ENCODE results near the gene UNC5B. TPM values are rescaled to one million over a fixed set of nuclear protein-coding genes. Genes with fewer than 3 reads are reported as not detected.

Gene UNC5B
- total RNA-seq, 1 experiment from 2014 or later = 49.6 TPM

GRCh38 chr10:71173466-71173865 lies 38.9 kb upstream of the UNC5B start (continued):
- TF ChIP-seq PREB (CRISPR knock-in tag; IDR thresholded peaks at IDR 0.05; ENCODE audit: borderline replicate concordance) (no peak), ARID4B (CRISPR knock-in tag; IDR thresholded peaks at IDR 0.05; ENCODE audit: borderline replicate concordance) (no peak), FOXP1 (CRISPR knock-in tag; IDR thresholded peaks at IDR 0.05; ENCODE audit: borderline replicate concordance) (no peak)

GRCh38 chr10:71176661-71177060 lies 35.7 kb upstream of the UNC5B start:
- Mint-ChIP-seq H3K4me1 (peaks cover 27% of the 10 kb centered on the region), H3K27me3 (ENCODE audit: low read depth) (peaks cover 11% of the 10 kb centered on the region), H3K36me3 (no peaks in the 10 kb centered on the region), H3K27ac (peak overlapping the region; percentile 48; the same call in 1 of the 2 replicates), H3K4me3 (no peak overlapping the region), H3K9me3 (no peaks in the 10 kb centered on the region)
- ATAC-seq (peak; percentile 89), DNase-seq (ENCODE audit: low spot score) (peak; percentile 45)
- CTCF ChIA-PET = interaction anchor here (0.7 to 2.2 kb wide), 3 partner anchors 32 to 273 kb away, joined by 3 to 12 read pairs (median 9); no protein-coding TSS in a partner anchor
- TF ChIP-seq JUN (CRISPR knock-in tag; IDR thresholded peaks at IDR 0.05) (no peak), ATF1 (CRISPR knock-in tag; IDR thresholded peaks at IDR 0.05) (no peak), TEAD1 (CRISPR knock-in tag; IDR thresholded peaks at IDR 0.05) (no peak; the same call in 1 of the 2 replicates), AFF4 (CRISPR knock-in tag; IDR thresholded peaks at IDR 0.05; ENCODE audit: borderline replicate concordance) (no peak), FOXP4 (CRISPR knock-in tag; IDR thresholded peaks at IDR 0.05) (peak; percentile 40; the same call in 1 of the 2 replicates), PREB (CRISPR knock-in tag; IDR thresholded peaks at IDR 0.05; ENCODE audit: borderline replicate concordance) (no peak), NFE2L1 (CRISPR knock-in tag; IDR thresholded peaks at IDR 0.05) (0 out of 2 replicates have a peak, but pooled peaks have one; percentile 30), ZNF425 (CRISPR knock-in tag; conservative IDR thresholded peaks at IDR 0.05) (no peak), ARID4B (CRISPR knock-in tag; IDR thresholded peaks at IDR 0.05; ENCODE audit: borderline replicate concordance) (no peak), CREM (CRISPR knock-in tag; IDR thresholded peaks at IDR 0.05) (no peak), TP53 (CRISPR knock-in tag; IDR thresholded peaks at IDR 0.05) (no peak)
- POLR2A ChIA-PET = no interaction called here

Measured in WTC11 (cell line).